NCI-H2171 (cell line): ENCODE results near the gene SPR.

Experiments used
- DNase-seq: peaks from one replicate; lab custom pipeline; 2025; lab: John Stamatoyannopoulos, UW

SPR gene

GRCh38 chr2:72915907-72916742 lies 28.9 kb downstream of the SPR start:
- peak; percentile 72 for DNase-seq

DNA sequence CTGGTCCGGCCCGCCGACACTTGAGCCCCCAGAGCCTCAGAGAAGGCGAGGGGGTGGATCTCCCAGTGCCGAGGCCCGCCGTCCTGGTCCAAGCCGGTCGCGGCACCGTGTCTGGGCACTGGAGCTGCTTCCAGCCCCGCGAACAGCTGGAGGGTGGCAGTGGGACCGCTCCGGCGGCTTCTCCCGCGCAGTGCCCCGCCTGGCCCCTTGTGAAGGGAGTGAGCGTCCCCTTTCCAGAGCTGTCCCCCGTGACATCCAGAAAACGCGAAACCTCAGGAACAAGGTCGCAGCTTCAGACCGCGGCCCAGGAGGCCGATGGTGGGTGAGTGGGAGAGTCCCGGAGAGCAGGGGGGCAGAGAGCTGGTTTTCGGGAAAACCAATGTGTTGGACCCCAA lies 29.5 kb downstream of the SPR start:
- DNase-seq, result peak; percentile 38

DNA sequence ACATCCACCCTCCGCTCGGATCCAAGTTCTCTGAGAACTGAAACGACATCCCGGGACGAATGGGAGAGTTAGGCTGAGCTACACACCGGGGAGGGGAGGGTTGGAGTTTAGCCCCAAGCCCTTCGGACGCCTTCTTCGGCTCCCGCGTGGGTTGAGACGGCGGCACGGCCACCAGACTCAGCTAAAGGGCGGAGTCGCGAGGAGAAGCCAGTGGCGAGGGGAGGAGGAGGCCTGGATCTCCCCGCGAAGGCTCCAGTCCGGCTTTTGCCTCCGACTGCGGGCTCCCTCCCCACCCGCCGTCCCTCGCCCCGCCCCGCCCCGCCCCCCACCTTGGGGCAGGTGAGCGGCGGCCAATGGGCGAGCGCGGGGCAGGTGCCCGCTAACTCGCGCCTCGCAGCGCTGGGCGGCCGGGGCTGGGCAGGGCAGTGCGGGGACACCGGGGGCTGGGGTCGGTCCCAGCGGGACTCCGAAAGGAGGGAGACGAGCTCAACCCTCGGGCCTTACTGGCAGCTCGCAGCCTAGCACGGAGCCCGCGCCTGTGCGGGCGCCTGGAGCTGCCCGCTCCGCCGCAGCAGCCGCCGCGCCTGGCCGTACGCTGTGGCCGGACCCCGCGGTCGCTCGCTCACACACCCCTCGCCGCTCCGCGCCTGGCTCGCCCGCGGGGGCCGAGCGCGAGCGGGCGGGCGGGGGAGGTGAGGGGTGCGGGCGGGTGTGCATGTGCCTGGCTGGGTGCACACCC lies 30.1 kb downstream of the SPR start, which contains the start of gene EMX1:
Gene EMX1 (plus strand): TSS at position 382 of the 739 bp plus-strand sequence. CDS start 334 bp downstream, at position 716.
- peak; percentile 87 for DNase-seq

DNA sequence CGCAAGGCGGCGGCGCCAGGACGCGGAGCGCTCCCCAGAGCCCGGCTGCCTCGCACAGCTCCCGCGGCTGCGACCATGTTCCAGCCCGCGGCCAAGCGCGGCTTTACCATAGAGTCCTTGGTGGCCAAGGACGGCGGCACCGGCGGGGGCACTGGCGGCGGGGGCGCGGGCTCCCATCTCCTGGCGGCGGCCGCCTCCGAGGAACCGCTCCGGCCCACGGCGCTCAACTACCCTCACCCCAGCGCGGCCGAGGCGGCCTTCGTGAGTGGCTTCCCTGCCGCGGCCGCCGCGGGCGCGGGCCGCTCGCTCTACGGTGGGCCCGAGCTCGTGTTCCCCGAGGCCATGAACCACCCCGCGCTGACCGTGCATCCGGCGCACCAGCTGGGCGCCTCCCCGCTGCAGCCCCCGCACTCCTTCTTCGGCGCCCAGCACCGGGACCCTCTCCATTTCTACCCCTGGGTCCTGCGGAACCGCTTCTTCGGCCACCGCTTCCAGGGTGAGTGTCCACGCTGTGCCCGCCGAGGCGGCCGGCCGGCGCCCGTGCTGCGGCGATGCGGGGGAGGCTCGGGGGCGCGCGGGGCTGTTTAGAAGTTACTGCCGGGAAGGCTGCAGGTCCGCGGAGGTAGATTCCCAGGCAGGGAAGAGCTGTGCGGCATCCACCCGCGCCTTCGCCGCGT lies 30.8 kb downstream of the SPR start:
- DNase-seq, result peak; percentile 27

DNA sequence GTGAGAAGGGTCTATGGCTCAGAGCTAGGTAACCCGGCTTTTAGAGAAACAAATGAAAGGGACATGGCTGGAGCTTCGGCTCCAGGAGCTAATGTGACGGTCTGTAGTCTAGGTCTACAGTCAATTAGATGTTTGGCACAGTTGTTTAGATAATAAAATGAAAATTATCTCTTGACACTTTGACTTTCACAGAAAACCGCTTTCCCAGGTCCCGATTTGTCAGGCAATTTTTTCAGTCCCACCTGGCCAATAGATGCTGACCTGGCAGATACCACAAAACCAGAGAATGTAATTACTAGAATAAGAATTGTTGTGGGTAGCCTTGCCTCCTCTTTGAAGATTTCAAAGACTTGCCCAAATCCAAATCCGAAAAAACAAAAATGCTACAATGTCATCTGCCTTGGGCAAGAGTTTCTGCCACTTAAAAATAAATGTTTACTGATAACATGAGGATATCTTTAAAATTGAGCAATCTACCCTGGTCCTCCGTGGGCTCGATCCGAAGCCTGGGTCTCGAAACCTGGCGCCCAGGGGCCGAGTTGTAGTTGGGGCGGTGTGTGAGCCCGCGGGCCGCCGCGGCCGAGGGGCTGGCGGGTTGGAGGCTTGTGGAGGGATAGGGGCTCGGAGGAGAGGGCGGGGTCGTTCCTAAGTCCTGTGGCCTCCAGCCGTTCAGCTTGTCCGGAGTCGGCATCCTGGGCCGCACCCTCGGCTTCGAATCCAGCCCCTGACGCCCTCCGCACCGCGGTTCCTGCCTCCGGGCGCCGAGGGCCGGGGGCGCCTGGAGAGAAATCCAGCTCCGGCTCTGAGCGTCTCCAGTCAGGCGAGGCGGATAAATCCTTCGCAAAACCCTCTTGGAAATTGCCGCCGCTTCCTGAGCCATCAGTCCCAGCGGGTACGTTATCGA lies 32.5 kb downstream of the SPR start:
- DNase-seq, result no peak

GRCh38 chr2:72920318-72921087 lies 33.3 kb downstream of the SPR start:
- no peak for DNase-seq

GRCh38 chr2:72921088-72921851 lies 34.1 kb downstream of the SPR start:
- no peak for DNase-seq

- no peak for DNase-seq
Measured at GRCh38 chr2:72921853-72922252, 34.6 kb downstream of the SPR start.

DNA sequence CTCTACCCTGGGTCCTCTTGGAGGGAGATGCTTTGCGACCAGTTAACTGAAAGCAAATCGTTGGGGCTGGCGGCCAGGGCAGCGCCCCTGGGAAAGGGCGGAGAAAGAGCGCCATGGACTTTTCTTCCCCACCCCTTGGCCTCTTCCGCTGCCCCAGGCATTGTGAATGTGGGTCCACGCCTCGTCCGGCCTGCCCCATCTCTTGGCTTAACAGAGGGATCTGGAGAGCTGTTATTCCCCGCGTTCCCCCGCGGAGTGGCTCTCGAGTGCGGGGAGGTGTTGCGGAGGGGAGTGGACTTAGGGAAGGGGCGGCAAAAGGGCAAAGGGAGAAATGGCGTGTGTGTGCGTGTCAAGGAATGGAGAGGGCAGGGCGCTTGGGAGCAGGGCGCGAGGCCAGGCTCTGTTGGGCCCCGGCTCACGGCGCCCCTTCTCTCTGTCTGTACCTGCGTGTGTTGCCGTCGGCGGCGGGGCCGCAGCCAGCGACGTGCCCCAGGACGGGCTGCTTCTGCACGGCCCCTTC lies 36.7 kb downstream of the SPR start:
- DNase-seq, result no peak

DNA sequence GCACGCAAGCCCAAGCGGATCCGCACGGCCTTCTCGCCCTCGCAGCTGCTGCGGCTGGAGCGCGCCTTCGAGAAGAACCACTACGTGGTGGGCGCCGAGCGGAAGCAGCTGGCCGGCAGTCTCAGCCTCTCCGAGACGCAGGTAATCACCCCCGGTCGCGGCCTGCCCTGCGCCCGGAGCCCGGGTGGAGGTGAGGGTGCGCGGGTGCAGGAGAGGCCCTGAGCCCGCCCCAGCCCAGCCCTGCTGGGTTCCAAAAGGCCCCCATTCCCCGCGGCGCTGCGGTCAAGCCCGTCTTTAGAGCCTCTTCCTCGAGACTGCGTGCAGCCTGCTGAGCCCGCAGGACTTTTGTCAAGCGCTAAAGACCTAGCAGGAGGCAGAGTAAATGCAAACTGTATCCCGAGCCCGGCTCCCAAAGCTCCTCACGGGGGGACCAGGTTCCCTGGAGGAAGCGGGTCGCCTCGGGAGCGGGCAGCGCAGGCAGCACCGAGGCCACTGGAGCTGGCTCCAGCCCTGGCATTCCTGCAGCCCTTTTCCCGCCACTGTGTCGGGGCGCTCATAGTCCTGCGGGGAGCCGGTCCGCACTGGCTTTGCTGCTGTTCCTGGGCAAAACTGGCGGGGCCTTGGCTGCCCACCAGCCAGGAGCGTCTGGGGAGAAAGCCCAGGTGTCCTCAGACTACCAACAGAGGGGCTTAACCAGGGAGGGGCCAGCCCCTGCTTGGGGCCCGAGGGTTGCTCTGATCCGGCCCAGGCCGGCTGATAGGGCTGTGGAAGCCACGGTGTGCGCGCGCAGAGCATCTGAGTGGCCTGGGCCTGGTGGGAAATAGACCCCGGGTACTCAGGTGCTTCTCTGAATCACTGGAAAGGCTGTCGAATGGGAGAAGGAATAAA lies 37.4 kb downstream of the SPR start:
- no peak for DNase-seq

- no peak for DNase-seq
Measured at GRCh38 chr2:72925328-72925943, 38.2 kb downstream of the SPR start.

- DNase-seq, result no peak
Measured at GRCh38 chr2:72926368-72926767, 39.2 kb downstream of the SPR start.

GRCh38 chr2:72926811-72927465 lies 39.7 kb downstream of the SPR start:
- DNase-seq, result no peak

GRCh38 chr2:72927619-72928550 lies 40.7 kb downstream of the SPR start:
- no peak for DNase-seq

GRCh38 chr2:72929010-72929409 lies 41.8 kb downstream of the SPR start:
- no peak for DNase-seq

- DNase-seq, result no peak
Measured at GRCh38 chr2:72931280-72931910, 44.2 kb downstream of the SPR start.
